Middle frontal gyrus (tissue), 1 donor: ENCODE measurements around the gene KRTAP9-6.
A peak's percentile ranks its signal among the peaks of the same experiment; 100 is the strongest.
"Not testable (repeated sequence)": the region's sequence is repeated elsewhere in the genome, so short reads cannot be mapped to it uniquely, and the experiment has no call there.

Experiments
- DNase-seq: peaks from one replicate; pipeline ENCODE4 v3.0.0-alpha.2; 2015; ENCODE audit warnings: low spot score; ENCODE audit errors: extremely low spot score

Gene KRTAP9-6

DNA sequence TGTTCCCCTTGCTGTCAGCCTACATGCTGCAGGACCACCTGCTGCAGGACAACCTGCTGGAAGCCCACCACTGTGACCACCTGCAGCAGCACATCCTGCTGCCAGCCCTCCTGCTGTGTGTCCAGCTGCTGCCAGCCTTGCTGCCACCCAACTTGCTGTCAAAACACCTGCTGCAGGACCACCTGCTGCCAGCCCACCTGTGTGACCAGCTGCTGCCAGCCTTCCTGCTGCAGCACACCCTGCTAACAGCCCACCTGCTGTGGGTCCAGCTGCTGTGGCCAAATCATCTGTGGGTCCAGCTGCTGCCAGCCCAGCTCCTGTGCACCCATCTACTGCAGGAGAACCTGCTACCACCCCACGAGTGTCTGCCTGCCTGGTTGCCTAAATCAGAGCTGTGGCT, 6.1 kb downstream of the KRTAP9-6 start:
- DNase-seq = not testable (repeated sequence)

DNA sequence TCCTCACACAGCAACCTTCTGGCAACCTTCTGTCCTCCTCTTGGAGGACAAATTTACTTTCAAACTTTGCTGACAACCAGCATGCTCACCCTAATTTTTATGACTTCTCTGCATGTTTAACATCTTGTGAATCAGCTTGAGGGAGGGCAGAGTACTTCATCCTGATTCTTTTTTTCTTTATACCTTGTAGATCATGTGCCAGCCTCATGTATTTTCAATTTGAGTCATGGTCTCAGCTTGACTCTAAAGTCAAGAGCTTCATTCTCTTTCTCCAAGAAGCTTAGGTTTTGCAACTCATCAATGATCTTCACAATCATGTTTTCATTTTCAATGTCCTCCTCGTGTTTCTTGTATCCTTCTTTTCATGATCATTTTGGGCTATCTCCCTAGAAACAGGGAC, 6.7 kb downstream of the KRTAP9-6 start:
- no peak for DNase-seq

GRCh38 chr17:41275648-41276190, 10.5 kb downstream of the KRTAP9-6 start, which contains the start of gene KRTAP9-7:
TSS of gene KRTAP9-7 (plus strand) at chr17:41275698. CDS start at chr17:41275698, 0 bp downstream.
- not testable (repeated sequence) for DNase-seq

DNA sequence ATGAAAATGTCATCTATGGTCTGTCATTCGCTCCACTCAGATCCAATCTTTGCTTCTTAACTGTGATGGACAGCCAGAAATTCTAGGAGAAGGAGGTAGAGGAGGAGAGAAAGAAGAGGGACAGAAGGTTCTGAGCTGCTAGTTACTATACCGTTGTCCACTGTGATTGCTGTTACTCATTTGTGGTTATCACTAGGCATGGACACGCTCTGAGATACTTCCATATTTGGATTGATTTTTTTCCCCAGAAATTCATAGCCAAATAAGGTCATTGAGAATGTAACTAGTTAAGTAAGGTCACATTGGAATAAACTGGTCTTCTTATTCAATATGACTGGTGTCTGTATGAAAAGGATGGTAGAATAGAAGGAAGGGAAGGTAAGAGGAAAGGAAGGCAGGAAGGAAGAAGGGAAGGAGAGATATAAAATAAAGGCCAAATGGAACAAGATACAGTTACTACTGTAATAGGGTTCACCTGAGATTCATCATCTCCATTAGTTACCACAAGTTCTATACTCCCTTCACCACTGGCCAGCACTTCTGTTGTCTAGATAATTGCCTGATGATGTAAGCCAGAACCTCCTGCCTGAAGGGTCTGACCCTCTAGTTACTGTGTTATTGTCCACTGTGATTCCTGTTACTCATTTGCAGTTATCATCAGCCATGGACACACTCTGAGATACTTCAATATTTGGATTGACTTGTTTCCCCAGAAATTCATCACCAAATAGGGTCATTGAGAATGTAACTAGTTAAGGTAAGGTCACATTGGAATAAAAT, 13.2 kb downstream of the KRTAP9-6 start:
- no peak for DNase-seq

DNA sequence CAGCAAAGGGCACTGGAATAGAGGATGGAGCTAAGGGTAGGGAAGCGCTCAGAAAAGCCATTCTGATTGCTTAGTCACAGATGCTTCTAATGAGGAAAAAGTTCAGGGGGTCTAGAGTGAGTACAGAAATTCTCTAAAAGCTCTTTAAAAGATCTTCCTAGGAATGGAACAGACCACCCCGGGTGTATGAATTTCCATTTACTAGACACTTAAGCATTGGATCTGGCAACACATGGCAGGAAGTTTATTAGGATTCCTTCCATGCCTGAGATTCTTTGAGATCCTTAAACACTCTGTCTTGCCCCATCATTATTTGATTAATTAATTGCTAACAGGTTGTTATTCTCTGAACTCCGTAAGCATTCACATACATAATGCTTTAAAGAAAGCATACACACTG, 18.9 kb downstream of the KRTAP9-6 start:
- no peak for DNase-seq

DNA sequence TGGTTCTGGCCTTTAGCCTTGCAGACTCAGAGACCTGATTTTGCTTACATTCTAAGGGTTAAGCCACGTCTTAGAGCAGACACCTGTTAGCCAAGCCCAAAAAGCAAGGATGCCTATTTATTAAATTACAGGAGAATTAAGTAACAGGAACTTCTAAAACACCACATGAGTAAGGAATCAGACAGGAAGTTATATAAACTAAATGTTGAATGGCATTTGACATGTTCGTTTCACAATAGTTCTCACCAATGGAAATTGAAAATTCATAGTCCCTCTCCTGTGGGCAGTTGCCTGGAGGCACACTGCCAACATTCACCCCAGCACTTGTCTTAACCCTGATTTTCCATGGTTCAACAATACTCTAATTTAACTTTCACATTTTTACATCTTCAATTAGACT, 19.4 kb downstream of the KRTAP9-6 start:
- DNase-seq = no peak

DNA sequence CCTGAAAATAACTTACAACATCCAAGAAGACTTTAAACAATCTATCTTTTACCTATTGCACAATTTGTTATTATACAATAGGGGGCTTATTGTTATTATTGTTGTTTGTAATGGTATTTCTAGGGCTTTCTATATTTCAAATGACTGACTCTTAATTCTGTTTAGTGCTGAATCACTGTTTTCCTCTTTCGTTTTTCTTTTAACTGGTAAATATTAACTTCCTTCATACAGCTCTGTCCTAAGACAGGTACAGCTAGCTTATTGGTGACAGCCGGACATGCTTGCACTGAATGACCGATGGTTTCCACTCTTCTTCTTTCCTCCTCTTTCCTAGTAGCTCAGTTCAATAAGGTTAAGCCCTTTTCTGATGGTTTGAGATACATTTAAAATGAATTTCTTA, 21.9 kb downstream of the KRTAP9-6 start:
- DNase-seq = no peak

GRCh38 chr17:41294016-41294415, 28.8 kb downstream of the KRTAP9-6 start:
- no peak for DNase-seq

DNA sequence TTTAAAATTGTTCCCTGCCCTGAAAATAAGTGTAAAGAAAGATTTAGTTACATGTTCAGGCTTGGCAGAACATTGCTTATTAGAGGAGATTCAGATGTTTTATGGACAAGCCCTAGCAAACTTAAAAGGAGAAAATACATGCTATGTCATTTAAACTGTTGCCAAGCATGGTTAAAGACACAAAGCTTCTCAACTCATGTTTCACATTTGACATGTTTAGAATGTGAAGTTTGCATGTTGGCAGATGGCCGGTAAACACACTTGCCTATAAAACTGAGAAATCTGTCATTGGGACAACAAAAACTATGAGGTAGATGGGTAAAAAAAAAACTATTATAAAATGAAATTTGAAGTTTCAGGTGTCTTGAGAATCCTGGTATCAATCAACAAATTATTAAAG, 31.7 kb downstream of the KRTAP9-6 start:
- no peak for DNase-seq

GRCh38 chr17:41298458-41299135, 33.4 kb downstream of the KRTAP9-6 start:
- DNase-seq = no peak

DNA sequence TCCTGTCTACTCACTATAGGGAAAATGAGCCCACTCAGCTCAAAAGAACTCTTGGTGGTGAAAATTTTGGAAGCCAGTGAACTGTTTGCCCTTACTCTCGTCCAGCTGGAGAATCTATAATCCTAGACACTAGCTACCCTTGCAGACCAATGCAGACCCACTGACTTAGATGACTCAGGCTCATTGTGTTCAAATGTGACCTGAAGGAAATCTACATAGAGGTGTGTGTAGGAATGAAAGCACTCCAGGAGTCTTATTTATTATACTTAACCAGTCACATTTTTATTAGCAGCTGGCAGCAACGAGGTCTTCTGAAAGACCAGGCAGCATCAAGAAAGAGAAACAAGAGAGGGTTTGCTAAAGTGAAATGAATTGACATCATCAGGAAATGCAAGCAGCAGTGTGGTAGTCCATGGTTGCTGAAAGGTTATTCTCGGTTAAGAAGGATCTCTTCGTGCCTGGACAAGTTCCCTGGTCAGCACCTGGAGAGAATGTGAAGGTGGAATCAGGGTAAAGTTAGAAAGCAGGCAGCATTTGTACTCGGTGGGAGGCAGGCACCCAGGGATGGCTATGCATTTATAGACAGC, 36.1 kb downstream of the KRTAP9-6 start:
- DNase-seq = no peak

DNA sequence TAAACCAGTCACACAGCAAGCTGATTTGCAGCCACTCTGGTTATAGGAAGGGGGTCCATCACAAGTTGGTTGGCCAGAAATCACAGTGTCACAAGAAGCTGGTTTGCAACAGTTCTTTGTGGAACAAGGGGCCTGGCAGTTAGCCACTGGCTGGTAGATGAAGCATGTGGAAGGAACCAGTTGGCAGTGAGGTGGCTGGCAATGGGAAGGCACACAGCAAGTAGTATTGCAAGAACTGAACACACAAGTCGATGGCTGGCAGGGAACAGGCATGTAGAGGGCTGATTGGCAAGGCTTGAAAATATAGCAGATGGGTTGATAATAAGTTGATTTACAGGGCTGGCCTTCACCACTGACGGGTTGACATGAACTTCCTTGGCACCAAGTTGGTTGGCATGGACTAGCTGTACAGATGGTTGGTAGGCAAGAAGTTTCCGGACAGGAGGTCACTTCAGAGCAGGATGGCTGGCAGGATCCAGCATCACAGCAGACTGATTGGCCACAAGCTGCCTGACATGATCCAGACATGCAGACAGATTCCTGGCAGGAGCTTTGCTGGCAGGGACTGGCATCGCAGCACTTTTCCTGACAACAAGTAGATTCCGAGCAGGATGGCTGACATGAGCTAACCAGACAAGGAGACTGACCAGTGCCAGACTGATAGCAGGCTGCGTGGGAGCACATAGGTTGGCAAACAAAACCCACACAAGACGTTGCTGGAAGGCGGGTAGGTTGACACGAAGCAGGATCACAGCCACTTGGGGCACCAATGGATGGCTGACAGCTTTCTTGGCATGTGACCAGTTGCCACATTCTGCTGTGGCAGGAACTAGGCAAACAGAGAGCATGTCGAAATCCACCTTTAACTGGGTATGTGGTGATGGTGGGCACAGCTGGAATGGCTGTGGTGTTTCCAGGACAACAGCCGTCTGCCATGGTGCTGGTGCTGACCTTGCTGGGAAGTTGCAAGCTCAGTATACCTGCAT, 37.0 kb downstream of the KRTAP9-6 start, which contains the start of gene KRTAP29-1:
TSS of gene KRTAP29-1 (minus strand) at position 936 of the 986 bp plus-strand sequence. CDS start at position 936, 0 bp downstream.
- DNase-seq = no peak

GRCh38 chr17:41302981-41303380, 37.8 kb downstream of the KRTAP9-6 start:
- no peak for DNase-seq

GRCh38 chr17:41304091-41304490, 38.9 kb downstream of the KRTAP9-6 start:
- no peak for DNase-seq

DNA sequence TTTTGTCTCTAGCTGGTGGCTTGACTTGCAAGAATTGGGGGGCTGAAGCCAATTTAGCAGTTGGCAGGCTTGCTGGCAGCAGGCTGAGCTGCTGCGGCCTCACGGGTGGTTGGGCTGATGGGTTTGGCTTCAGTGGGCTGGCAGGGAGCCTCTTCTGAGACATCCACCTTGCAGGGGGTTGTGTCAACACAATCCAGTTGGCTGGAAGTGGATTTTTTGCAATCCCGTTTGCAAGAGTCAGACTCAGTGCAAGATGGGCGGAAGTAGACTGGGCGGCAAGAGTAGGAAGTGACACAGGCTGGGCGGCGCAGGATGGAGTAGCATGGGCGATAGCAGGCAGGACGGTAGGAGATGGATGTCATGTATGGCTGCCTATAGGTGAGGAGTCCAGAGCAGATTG, 42.5 kb downstream of the KRTAP9-6 start:
- no peak for DNase-seq

- peak; percentile 6 for DNase-seq
These were observed 43.2 kb downstream of the KRTAP9-6 start for GRCh38 chr17:41308251-41308917.

DNA sequence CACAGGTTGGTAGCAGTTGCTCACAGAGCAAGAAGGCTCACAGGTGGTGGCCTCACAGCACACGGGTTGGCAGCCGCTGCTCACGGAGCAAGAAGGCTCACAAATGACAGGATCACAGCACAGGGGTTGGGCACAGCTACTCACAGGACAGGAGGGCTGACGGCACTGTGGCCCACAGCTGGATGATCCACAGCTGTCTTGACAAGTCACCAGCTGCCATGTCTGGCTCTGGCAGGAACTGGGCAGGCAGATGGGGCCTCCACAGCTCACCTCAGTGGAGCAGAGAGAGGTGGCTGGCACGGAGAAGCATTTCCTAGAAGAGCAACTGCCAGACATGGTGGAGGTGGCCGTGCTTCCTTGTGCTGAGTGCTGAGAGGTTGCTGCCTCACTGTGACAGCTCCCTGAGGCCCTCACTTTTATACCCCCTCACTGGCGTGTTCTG, 43.8 kb downstream of the KRTAP9-6 start, which contains the start of gene KRTAP16-1:
TSS of gene KRTAP16-1 (minus strand) at position 392 of the 442 bp plus-strand sequence. CDS start at position 336, 56 bp downstream.
- no peak for DNase-seq

GRCh38 chr17:41311111-41311510, 45.9 kb downstream of the KRTAP9-6 start:
- no peak for DNase-seq

DNA sequence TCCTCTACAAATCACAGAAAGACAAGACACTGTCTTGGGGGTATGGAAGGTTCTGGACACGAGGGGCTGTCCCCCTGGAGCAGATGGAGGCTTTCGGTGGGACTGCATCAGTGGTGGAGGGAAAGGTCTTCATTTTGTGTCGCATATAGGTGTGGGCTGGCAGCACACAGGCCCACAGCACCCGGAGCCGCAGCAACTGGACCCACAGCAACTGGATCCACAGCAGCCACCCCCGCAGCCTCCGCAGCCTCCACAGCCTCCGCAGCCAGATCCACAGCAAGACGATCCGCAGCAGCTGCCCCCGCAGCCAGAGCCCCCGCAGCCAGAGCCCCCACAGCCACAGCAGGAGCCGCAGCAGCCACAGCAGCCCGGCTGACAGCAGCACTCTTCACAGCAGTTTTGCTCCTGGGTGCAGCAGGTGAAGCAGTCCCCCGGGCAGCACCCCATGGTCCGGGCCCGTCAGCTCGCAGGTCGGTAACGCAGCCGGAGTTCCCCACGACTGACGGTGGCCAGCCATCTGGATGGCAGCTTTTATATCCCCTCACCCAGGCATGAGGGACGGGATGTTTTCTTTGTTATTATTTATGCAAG, 50.1 kb downstream of the KRTAP9-6 start, which contains the start of gene KRTAP17-1:
TSS of gene KRTAP17-1 (minus strand) at position 507 of the 591 bp plus-strand sequence. CDS start at position 447, 60 bp downstream.
- DNase-seq = no peak
